K562 (cell line): ENCODE measurements around the gene TBC1D2B. TPM values are rescaled to one million over a fixed set of nuclear protein-coding genes. Genes with fewer than 3 reads are reported as not detected.
"Not testable (repeated sequence)": the region's sequence is repeated elsewhere in the genome, so short reads cannot be mapped to it uniquely, and the experiment has no call there.

Source experiments
- ATAC-seq: fragments of 200-7000 bp; cut with Tn5 transposase; 3 replicates; pipeline ENCODE4 v1.9.1; 2020; ENCODE audit warnings: moderate library complexity
- BruUV-seq: library from RNA; stranded (reverse); fragments of 400-500 nt; replicated peaks from 2 replicates; lab custom pipeline; 2021; lab: Mats Ljungman, UMichigan
- CTCF ChIA-PET: fragments of 300-600 bp; formaldehyde crosslinking; extraction: SDS; loops from one replicate; lab custom pipeline; 2021; ENCODE audit warnings: low intra/inter-chr PET ratio; lab: Yijun Ruan, JAX
- POLR2A ChIA-PET: fragments of 300-600, 350-650 bp; sonication (Branson Sonifier 250); formaldehyde crosslinking; extraction: SDS; loops from one replicate; lab custom pipeline; 2021; ENCODE audit warnings: antibody characterized with exemption, inconsistent platforms; lab: Yijun Ruan, JAX
- DNase-seq, 4 experiments: peaks; one replicate each; pipeline versions ENCODE4 v3.0.0 to v3.0.0-alpha.2; 2011 to 2018; ENCODE audit warnings: low spot score in 3 of 4, mixed read lengths in 3 of 4; ENCODE audit errors: extremely low read depth in 1 of 4
- FAIRE-seq: peaks from 2 replicates; lab custom pipeline; 2011; peaks lifted over from hg19 to GRCh38; lab: Jason Lieb, UNC
- H2AFZ ChIP-seq: 2 replicates; pipeline ENCODE4 v1.6.0; 2011; ENCODE audit warnings: low read depth, low read length, control low read depth, inconsistent platforms
- H3K27ac ChIP-seq: fragments of 200-600 bp; 3 replicates; pipeline ENCODE4 v1.8.0; 2011; ENCODE audit warnings: low read depth, mild to moderate bottlenecking, control low read depth, inconsistent platforms, low read length, moderate library complexity, mixed read lengths; ENCODE audit errors: extremely low read depth
- H3K27me3 ChIP-seq, 2 experiments: fragments of 300-600 bp in 1 of 2; 2 replicates in 1 of 2; 3 replicates in 1 of 2; pipeline versions ENCODE4 v1.6.0 to v1.8.0; 2011; ENCODE audit warnings: inconsistent platforms in 2 of 2, low read length in 2 of 2, mild to moderate bottlenecking in 1 of 2, mixed read lengths in 1 of 2, moderate library complexity in 1 of 2; ENCODE audit not compliant: control insufficient read depth in 2 of 2, insufficient read depth in 2 of 2
- H3K36me3 ChIP-seq: fragments of 300-600 bp; 3 replicates; pipeline ENCODE4 v1.8.0; 2011; ENCODE audit warnings: mild to moderate bottlenecking, low read length, inconsistent platforms; ENCODE audit not compliant: control insufficient read depth, insufficient read depth
- H3K4me1 ChIP-seq, 2 experiments: fragments of 200-600 bp in 1 of 2; replicated peaks in 1 of 2; 2 replicates in 1 of 2; 3 replicates in 1 of 2; pipeline versions ENCODE4 v1.5.1 to v1.8.0; 2011; ENCODE audit warnings: inconsistent platforms in 2 of 2, low read length in 2 of 2, mild to moderate bottlenecking in 1 of 2, mixed read lengths in 1 of 2, moderate library complexity in 1 of 2; ENCODE audit not compliant: control insufficient read depth in 2 of 2, insufficient read depth in 2 of 2
- H3K4me2 ChIP-seq: 2 replicates; pipeline ENCODE4 v1.6.1; 2011; ENCODE audit warnings: low read length, control low read depth, inconsistent platforms, mixed read lengths; ENCODE audit not compliant: insufficient read depth
- H3K4me3 ChIP-seq: fragments of 200-600 bp; sonication (generic), shearing (Covaris generic); 2 replicates; pipeline ENCODE4 v1.5.1; 2016; ENCODE audit warnings: control low read depth, inconsistent platforms
- H3K79me2 ChIP-seq: fragments of 200-600 bp; 3 replicates; pipeline ENCODE4 v1.8.0; 2011; ENCODE audit warnings: low read length, inconsistent platforms; ENCODE audit not compliant: control insufficient read depth, insufficient read depth
- H3K9ac ChIP-seq, 2 experiments: 2 replicates each; pipeline versions ENCODE4 v1.6.0 to v1.6.1; 2011; ENCODE audit warnings: low read depth in 2 of 2, low read length in 2 of 2, control low read depth in 1 of 2, inconsistent platforms in 1 of 2, mild to moderate bottlenecking in 1 of 2, mixed read lengths in 1 of 2; ENCODE audit not compliant: insufficient read depth in 1 of 2
- H3K9me1 ChIP-seq: one replicate; pipeline ENCODE4 v1.6.0; 2011; ENCODE audit warnings: inconsistent platforms, mild to moderate bottlenecking, low read length, moderate library complexity; ENCODE audit not compliant: control insufficient read depth, insufficient read depth
- H3K9me3 ChIP-seq: replicated peaks from 2 replicates; pipeline ENCODE4 v1.5.1; 2011; ENCODE audit warnings: low read depth, low read length, inconsistent platforms; ENCODE audit not compliant: control insufficient read depth, insufficient read depth
- H4K20me1 ChIP-seq: replicated peaks from 2 replicates; pipeline ENCODE4 v1.6.1; 2011; ENCODE audit warnings: low read length, inconsistent platforms, mixed read lengths; ENCODE audit not compliant: control insufficient read depth, insufficient read depth
- WGBS: fragments of 100-300 bp; shearing (Covaris generic); methylation state at CpG from one replicate; pipeline ENCODE4 v1.1.6; 2016; ENCODE audit warnings: low coverage, mixed read lengths; ENCODE audit not compliant: insufficient coverage; ENCODE audit errors: missing lambda C conversion rate; 5-methylcytosine and 5-hydroxymethylcytosine counted together
- in situ Hi-C: fragments of 300-500 bp; cut with MboI; formaldehyde crosslinking; loops from 4 replicates; pipeline ENCODE4 v1.15.0; 2018; ENCODE audit warnings: inconsistent platforms, mixed read lengths
- intact Hi-C: fragments of 100-400 bp; cut with micrococcal nuclease; formaldehyde crosslinking; loops from 2 replicates; pipeline ENCODE4 v1.14.2; 2022
- polyA plus RNA-seq, 8 experiments: library from polyadenylated mRNA; depleted of rRNA in 4 of 8; stranded (reverse) in 5 of 8; unstranded in 3 of 8; fragments of >200 nt; fragmentation: Nextera tagmentation in 2 of 8; fragmentation: Illumina TruSeq in 1 of 8; extraction: Ambion mirVana in 2 of 8; extraction: Trizol in 1 of 8; gene quantifications; 2 replicates each; pipeline versions ENCODE4 v1.2.1 to v1.2.3, GENCODE V29; 2011 to 2014; ENCODE audit warnings: inconsistent platforms in 1 of 8, missing spikeins in 1 of 8
- total RNA-seq, 7 experiments: library from RNA; depleted of rRNA in 6 of 7; stranded (reverse); fragments of >200 nt in 6 of 7; fragmentation: Illumina TruSeq in 2 of 7; extraction: Trizol in 2 of 7; gene quantifications; 2 replicates each; pipeline versions ENCODE4 v1.2.1 to v1.2.3, GENCODE V29; 2011 to 2021; ENCODE audit warnings: low replicate concordance in 1 of 7

The TBC1D2B gene
- total and polyA plus RNA-seq, 9 of the 15 experiments (the other 6 are each of a cell fraction or from before 2014, with no cell fraction given), result 0.15 to 16.3 (median 8.9) TPM

GRCh38 chr15:77997761-77998554 lies 79.6 kb downstream of the TBC1D2B start:
- H3K27me3 ChIP-seq, H4K20me1 ChIP-seq, intact Hi-C loops, H3K4me2 ChIP-seq, ATAC-seq, DNase-seq, H3K4me3 ChIP-seq, in situ Hi-C loops, H3K9me3 ChIP-seq, H3K79me2 ChIP-seq, H2AFZ ChIP-seq, H3K9me1 ChIP-seq, H3K9ac ChIP-seq, CTCF ChIA-PET, H3K27ac ChIP-seq, POLR2A ChIA-PET, BruUV-seq, FAIRE-seq: not testable (repeated sequence)
- Histone ChIP-seq H3K4me1 (peaks cover 0 to 11% of the 10 kb centered on the region in 2 experiments; a peak in 1 of 5 replicates), H3K36me3 (peaks cover 13% of the 10 kb centered on the region; the same call in 1 of the 3 replicates)
- WGBS, result 71% methylated on average over 17 of the region's 23 CpGs

GRCh38 chr15:77997221-77997620 lies 80.3 kb downstream of the TBC1D2B start:
- H3K9me1 ChIP-seq, DNase-seq, H3K27me3 ChIP-seq, CTCF ChIA-PET, H3K4me3 ChIP-seq, H2AFZ ChIP-seq, H3K79me2 ChIP-seq, H3K27ac ChIP-seq, ATAC-seq, H3K4me2 ChIP-seq, H3K9me3 ChIP-seq, in situ Hi-C loops, FAIRE-seq, H4K20me1 ChIP-seq, POLR2A ChIA-PET, H3K9ac ChIP-seq, H3K36me3 ChIP-seq, intact Hi-C loops, BruUV-seq: not testable (repeated sequence)
- 58% methylated on average over 4 of the region's 6 CpGs for WGBS
- peaks cover 0 to 13% of the 10 kb centered on the region in 2 experiments; a peak in 2 of 5 replicates for H3K4me1 ChIP-seq

GRCh38 chr15:77996713-77997171 lies 80.8 kb downstream of the TBC1D2B start:
- H2AFZ ChIP-seq, H4K20me1 ChIP-seq, ATAC-seq, intact Hi-C loops, H3K9me3 ChIP-seq, H3K4me2 ChIP-seq, H3K4me3 ChIP-seq, in situ Hi-C loops, H3K79me2 ChIP-seq, DNase-seq, H3K9ac ChIP-seq, H3K27me3 ChIP-seq, H3K27ac ChIP-seq, BruUV-seq, H3K9me1 ChIP-seq, H3K36me3 ChIP-seq, CTCF ChIA-PET: not testable (repeated sequence)
- H3K4me1 ChIP-seq, result peaks cover 0 to 18% of the 10 kb centered on the region in 2 experiments; a peak in 2 of 5 replicates
- peak; percentile 63 for FAIRE-seq
- WGBS, result 36% methylated on average over 4 of the region's 4 CpGs
- POLR2A ChIA-PET, result interaction anchor here (0.6 kb wide), 1 partner anchor 82 kb away, joined by 3 read pairs; no protein-coding TSS in a partner anchor
